SK-N-DZ (cell line): Measurements from ENCODE around the gene TPCN2.

Source experiments
- DNase-seq: peaks from one replicate; pipeline ENCODE4 v3.0.0-alpha.2; 2015; ENCODE audit warnings: low spot score

The TPCN2 gene

DNA sequence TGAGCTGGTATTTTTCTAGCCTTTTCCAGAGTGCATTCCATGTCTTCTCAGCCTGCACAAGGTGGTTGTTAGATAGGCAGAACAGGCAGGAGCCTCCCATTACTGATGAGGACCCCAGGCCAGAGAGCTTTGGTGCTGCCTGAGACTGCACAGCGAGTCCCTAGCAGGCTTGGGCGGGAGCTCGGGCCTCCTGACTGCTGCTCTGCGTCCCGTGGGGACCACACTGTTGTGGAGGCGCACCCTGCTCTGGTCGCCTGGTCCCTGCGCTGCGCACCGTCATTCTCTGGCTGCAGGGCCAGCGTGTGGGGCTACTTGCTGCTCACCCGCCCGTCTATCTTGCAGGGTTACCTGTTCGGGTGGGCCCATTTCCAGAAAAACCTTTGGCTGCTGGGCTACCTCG, 8.5 kb downstream of the TPCN2 start:
- DNase-seq: no peak

DNA sequence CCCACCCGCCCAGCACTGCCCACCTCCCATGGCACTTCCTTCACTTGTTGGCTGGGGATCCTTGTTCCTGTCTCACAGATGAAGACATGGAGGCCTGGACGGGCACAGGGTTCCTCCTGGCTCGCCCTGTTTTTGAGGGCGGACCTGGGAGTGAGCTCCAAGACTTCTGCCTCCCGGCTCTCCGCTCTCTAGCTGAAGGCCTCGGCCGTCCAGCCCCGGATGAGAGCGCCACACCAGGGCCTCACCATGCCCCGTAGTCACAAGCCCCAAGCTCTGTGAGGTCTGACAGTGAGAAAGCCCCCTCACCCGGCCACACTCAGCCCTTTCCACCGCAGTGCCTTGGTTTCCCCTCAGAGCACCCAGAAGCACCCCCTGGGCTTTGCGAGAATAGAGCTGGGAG, 9.1 kb downstream of the TPCN2 start:
- DNase-seq: no peak

DNA sequence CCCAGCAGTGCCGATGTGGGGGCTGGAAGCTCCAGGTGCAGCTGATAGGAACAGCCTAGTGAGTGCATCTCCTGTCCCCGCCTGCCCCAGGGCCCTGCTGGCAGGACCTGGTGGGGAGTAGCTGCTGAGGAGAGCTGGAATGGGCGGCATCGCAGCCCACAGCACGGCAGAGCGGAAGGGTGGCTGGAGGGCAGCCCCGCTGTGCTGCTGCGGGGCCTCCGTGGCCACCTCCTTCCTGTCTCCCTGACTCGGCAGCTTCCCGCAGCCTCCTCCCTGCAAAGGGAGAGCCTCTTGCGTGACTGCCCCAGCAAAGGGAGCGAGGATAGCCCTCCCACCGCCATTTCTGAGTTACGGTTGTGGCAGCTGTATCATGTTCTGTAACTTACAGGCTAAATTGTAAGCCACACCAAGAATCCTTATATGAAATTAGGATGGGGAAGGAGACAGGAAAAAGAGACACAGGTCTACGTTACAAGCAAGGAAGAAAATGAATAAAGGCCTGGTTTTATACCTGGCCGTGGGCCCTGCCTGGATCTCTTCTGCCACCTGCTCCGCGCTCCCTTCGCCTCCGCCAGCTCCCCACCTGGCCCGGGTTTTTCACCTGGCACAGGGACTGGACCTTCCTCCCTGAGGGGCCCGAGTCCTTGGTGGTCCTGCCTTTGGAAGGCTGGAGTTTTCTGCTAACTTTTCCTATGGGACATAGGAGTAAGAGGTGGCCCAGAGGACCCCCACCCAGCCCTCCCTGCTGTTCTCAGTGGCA, 10.0 kb downstream of the TPCN2 start:
- no peak for DNase-seq

GRCh38 chr11:69059429-69059828, 10.7 kb downstream of the TPCN2 start:
- DNase-seq: no peak

DNA sequence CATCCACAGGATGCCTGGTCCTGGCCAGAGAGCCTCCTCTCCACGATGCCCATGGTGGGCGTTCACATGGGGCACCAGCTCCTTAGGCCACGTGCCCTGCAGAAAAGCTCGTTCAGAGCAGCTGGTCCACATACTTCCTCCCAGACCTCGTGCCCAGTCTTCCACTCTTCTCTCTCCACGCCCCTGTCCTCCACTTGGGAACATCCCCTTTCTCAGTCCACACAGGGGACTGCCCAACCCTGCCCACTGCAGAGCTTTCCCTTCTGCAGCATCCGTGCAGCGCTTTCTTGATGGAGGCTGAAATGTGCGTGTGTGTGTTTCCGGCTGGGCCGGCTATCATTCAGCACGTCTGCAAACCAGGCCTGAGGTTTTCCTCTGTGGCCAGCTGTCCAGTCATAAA, 11.3 kb downstream of the TPCN2 start:
- DNase-seq: no peak

DNA sequence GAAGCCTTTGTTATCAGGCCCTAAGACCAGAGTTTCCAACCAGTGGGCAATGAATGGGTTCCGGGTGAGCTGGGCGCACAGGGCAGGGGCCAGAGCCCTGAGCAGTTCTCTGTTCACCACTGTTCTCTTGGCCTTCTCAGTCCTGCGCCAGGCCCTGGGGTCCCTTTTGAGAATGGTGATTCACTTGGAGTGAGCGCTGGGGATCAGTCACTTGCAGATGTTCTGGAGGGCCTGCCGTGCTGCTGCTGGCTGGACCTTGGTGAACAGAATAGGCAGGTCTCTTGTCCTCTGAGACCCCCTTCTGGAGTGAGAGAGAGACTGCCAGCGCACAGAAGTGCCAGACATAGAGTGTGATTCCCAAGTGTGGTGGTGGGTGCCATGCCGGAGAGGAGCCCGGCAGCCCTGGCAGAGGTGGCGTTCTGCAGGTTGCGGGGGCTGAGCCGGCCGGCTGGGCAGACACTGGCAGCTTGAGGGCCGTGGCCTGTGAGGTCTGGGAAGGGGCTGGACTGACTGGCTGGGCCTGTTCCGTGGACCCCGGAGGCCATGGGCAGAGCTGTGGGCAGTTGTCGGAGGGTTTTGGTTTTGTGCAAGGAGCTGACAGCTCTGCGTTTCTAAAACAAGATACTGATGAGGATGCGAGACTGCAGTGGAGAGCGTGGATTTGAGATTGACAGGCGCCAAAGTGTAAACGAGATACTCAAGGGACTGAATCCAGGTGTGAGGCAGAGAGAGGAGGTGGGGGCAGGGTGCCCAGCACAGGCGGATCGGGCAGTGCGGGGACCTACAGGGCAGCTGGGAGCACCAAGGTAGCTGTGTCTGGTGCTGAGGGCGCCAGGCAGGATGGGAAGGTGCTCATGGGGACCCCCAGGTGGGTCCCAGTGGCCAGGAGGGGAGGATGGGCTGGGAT, 12.3 kb downstream of the TPCN2 start:
- no peak for DNase-seq

- no peak for DNase-seq
Observed at GRCh38 chr11:69061713-69062053, 13.0 kb downstream of the TPCN2 start.

DNA sequence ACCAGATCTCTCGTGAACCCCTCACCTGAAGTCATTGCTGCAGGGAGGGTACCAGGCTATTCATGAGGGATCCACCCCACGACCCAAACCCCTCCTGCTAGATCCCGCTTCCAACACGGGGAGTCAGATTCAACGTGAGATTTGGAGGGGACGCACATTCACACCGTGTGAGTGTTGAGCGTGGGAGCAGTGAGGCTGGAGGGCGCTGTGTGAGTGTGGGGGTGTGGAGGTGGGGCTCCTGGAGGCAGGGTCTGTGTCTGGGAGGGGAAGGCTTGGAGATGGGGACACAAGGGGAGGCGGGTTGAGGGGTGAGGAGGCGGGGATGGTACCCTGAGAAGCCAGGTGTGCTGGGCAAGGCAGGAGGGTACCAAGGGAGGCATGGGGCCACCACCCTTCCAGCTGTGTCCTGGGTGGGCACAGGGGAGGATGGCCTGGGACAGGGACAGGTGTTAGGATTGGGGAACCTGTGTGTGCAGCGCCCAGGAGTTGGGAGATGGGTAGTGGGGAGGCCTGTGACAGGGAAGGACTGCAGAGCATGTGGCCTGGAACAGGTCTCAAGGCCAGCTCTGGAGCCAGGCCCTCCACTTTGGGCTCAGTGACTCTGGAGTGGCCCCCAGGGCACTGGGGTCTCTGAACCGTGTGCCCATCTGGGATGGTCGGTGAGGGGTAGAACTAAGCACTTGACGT, 13.6 kb downstream of the TPCN2 start:
- no peak for DNase-seq

- no peak for DNase-seq
Observed at GRCh38 chr11:69062873-69063651, 14.3 kb downstream of the TPCN2 start.

- no peak for DNase-seq
Observed at GRCh38 chr11:69063652-69064260, 15.0 kb downstream of the TPCN2 start.

- no peak for DNase-seq
Observed at GRCh38 chr11:69064394-69064957, 15.7 kb downstream of the TPCN2 start.

DNA sequence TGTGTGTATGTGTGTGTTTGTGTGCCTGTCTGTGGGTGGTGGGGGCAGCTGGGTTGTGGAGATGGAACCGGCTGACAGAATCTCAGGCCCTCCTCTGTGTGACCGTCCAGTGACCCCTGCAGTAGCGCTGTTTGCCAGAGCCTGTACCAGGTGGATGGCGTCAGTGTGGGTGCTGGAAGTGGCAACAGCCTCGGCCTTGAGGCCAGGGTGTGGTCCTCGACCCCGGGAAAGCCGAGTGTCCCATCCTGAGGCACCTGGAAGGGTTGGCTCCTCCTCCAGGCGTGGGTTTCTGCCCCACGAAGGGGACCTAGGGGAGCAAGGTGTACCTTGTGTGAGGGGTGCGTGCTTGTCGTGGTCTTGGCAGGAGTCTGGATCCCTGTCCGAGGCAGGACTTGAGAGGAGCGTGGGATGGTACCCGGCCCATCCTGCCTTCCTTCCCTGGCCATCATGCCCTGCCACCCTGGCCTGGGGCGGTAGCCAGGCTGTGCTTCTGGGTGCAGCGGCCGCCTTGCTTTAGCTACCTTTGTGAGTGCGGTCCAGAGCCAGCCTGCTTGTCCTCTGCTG, 16.5 kb downstream of the TPCN2 start:
- DNase-seq: no peak

GRCh38 chr11:69066122-69067112, 17.7 kb downstream of the TPCN2 start:
- no peak for DNase-seq

GRCh38 chr11:69067200-69067599, 18.5 kb downstream of the TPCN2 start:
- DNase-seq: no peak

DNA sequence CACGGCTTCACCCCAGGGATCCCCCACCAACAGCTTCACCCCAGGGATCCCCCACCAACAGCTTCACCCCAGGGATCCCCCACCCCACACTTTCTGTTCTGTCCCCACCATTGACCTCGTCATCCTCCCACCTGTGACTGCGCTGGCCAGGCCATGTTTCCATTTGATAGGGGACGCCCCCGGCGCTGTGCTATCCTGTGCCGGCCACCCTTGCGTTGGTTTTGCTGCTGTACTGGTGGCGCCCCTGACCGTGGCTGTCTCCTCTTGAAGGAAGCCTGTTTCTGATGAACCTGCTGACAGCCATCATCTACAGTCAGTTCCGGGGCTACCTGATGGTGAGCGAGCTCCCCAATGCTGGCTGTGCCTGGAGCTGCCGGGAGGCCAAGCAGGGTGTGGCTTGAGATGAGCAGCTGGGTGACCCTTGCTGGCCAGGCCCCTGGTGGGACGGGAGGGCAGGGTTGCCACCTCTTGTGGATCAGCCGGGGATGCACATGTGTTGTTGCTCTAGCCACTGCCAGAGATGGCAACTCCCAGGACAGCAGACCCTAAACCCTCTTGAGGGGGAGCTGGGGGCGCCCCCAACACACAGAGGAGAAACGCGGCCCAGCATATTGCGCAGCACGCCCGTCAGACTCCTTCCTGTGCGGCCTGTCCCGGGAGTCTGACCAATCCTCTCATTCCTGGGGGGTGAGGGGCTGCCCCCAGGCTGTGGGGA, 22.5 kb downstream of the TPCN2 start:
- no peak for DNase-seq

DNA sequence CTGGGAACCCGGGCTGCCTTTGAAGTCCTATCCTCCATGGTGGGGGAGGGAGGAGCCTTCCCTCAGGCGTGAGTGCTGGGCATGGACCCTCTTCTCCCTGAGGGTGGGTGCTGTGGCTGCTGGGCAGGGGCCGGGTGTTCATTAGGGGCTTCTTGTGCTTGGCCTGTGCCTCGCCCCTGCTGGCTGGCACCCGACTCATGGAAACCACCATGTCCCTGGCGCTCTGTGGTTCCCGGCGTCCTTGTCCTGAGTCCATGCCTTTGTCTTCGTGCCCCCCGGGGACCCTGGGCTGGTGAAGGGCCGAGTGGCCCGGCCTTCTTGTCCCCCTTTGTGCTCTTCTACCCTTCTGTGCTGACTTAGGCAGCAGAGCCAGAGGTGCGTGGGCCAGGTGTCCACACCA, 23.2 kb downstream of the TPCN2 start:
- DNase-seq: no peak

GRCh38 chr11:69073469-69073868, 24.7 kb downstream of the TPCN2 start:
- no peak for DNase-seq

DNA sequence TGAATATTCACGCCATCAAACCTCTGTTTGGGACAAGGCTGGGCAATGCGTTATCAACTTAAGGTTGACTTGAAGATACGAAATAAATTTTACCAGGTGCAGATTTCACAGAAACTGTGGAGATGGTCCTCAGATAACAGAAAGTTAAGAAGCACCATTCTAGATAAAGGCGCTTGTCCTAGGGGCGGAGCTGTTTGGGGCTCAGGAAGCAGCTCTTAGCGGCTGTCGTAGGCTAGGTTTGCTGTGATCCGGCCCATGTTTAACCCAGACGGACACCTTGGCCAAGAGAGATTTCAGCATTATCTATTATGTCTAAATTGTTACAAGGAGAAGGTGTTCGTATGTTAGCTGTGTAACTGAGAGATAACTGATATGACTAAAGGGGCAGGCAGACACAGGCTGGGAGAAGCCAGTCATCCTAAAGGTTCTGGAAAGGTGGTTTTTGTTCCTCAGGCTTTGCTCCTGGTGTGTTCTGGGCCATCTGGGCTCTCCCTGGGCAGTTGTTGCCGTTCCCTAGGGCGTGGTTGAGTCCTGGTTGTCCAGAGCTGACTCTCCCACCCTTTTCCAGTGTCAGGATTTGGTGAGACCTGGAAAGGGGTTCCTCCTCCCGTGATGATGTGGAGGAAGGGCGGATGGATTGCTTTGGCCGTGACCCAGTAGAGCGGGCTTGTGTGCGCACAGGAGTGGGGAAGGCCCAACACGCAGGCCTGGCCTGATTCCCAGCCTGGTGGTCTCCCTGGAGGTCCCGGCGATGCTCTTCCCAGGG, 25.8 kb downstream of the TPCN2 start:
- no peak for DNase-seq
